ENCODE data around the gene CELSR3. TPM values are rescaled to one million over a fixed set of nuclear protein-coding genes. Genes with fewer than 3 reads are reported as not detected.

The CELSR3 gene
- total RNA-seq, 4 donors from 2014 or later: 0.33 to 0.75 (median 0.48) TPM

DNA sequence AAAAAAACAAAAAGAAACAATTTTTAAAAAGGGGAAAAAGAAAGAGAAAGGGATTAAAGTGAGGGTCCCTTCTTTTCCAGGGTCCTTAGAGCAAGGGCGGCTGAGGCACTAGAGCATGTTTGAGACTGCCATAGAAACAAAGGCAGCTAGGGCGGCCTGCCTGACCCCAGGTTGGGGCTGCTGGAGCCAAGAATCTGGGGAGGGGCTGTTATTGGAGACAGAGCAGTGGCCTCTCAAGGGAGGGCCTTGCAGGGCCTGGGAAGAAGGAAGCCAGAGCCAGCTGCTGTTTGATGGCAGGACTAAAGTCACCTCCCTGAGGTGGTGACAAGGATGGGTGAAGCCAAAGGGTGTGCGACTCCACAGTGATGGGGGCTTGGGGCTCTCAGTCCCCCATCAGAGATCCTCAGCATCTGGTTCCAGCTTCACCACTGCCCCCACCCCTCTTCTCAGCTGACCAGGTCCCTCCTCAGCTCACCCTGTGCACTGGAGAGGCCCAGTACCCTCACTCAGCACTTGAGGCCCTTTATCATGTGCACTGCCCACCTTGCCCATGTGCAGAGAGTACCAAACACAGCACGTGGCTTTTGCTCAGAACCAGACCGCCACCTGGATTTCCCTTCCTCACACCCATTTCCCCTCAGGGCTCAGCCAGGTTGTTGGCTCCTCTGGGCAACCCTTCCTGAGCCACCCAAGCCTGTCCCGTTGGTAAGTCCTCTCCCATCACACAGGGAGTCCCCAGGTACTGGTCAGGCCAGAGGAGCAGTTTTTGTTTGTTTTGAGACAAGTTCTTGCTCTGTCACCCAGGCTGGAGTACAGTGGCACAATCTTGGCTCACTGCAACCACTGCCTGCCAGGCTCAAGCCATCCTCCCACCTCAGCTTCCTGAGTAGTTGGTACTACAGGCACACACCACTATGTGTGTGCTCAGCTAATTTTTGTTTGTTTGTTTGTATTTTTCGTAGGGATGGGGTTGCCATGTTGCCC, 42.9 kb downstream of the CELSR3 start:
- TF ChIP-seq, protein P1, sequence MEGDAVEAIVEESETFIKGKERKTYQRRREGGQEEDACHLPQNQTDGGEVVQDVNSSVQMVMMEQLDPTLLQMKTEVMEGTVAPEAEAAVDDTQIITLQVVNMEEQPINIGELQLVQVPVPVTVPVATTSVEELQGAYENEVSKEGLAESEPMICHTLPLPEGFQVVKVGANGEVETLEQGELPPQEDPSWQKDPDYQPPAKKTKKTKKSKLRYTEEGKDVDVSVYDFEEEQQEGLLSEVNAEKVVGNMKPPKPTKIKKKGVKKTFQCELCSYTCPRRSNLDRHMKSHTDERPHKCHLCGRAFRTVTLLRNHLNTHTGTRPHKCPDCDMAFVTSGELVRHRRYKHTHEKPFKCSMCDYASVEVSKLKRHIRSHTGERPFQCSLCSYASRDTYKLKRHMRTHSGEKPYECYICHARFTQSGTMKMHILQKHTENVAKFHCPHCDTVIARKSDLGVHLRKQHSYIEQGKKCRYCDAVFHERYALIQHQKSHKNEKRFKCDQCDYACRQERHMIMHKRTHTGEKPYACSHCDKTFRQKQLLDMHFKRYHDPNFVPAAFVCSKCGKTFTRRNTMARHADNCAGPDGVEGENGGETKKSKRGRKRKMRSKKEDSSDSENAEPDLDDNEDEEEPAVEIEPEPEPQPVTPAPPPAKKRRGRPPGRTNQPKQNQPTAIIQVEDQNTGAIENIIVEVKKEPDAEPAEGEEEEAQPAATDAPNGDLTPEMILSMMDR (IDR thresholded peaks at IDR 0.05; ENCODE audit: low read depth): no peak

DNA sequence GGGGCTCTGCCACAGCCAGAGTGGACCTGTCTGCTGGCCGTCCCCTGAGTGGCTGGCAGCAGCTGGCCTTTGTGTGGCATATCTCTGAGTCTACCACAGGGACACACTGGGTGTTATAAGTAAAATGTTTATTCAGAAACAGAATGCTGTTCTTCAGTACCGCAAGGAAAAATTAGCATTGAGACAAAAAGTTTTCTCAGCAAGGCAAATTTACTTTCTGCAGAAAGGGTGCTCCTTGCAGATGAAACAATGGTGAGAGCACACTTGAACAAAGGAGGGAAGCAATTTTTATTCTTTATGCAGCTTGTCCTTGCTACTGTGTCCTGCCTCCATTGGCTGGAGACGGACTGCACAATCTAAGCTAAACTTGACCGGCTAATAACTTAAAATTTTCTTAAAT, 45.1 kb downstream of the CELSR3 start:
- TF ChIP-seq, protein P1 (IDR thresholded peaks at IDR 0.05; ENCODE audit: low read depth): no peak

DNA sequence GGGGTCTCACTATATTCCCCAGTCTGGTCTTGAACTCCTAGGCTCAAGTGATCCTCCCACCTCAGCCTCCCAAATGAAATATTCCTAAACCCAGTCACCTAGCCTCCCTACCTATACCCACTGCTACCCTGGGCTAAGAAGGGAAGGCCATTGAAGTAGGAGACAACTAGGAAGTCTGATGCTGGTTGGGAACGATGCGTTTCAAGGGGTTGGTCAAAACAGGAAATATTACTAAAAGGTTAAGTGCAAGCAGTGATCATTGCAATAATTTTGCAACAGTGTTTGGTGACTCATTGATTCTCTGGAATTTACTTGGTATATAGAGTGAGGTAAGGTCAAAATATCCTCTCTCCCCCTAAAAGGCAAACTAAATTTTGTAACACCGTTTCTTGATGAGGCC, 48.6 kb downstream of the CELSR3 start:
- TF ChIP-seq, protein P1 (IDR thresholded peaks at IDR 0.05; ENCODE audit: low read depth): no peak

DNA sequence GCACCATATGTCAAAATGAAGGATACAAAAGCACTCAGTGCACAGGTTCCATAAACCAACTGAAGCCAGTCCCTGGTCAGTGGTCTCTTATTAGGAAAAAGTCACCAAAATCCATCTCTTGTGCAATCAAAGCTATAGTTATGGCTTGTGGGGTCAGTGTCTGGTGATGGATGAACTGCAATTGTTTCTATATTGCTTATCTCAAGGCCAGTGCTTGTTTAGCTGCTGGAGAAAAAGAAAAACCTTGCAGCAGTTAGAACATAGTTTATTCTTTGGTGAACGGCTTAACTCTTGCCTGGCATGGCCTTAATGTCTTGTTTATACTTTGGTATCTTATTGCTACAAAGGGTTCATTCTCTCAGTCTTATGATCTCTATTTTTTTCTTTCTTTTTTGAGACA, 50.4 kb downstream of the CELSR3 start:
- TF ChIP-seq, protein P1 (IDR thresholded peaks at IDR 0.05; ENCODE audit: low read depth): no peak

DNA sequence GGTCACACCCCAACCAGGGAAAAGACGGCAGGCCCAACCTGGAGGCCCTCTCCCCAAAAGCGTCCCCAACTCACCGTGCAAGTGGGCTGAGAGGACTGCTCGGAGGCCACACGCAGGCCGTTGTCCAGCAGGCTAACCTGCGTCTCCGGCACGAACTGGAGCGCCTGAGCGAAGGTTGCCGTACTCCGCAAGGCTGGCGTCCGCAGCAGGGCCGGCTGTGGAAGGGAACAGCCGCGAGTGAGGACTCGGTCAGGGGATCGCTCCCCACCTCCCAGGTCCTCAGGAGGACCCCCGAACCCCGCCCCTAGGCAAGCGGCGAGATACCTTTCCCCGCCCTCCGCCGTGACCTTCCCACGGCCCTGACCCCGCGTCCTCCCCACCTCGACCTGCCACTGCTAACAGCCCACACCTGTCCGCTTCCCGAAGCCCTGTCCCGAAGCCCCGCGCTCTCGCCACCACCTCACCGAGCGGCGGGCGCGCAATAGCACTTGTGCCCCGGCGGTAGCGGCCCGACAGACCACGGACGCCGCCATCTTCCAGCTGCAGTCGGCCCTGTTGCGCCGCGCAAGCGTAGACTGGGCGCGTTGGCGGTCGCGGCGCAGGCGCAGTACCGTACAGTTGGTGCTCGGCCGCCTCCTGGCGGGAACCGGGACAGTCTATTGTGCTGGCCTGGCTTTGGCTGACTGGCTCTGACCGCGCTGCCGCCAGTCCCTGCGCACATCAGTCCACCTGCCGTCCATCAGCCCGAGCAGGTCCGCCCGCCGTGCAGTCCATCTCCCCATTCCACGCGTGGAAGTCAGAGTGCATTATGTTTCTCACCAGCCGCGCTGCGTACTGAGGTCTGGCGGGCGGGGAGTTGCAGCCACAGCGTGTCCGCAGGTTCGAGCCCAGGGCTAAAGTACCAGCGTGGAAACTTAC, 53.3 kb downstream of the CELSR3 start, which contains the start of gene UQCRC1:
Gene UQCRC1, minus strand, starts transcription at position 559 of the 918 bp plus-strand sequence. Its CDS starts 26 bp downstream, at position 533.
- TF ChIP-seq, protein P1 (IDR thresholded peaks at IDR 0.05; ENCODE audit: low read depth): no peak

DNA sequence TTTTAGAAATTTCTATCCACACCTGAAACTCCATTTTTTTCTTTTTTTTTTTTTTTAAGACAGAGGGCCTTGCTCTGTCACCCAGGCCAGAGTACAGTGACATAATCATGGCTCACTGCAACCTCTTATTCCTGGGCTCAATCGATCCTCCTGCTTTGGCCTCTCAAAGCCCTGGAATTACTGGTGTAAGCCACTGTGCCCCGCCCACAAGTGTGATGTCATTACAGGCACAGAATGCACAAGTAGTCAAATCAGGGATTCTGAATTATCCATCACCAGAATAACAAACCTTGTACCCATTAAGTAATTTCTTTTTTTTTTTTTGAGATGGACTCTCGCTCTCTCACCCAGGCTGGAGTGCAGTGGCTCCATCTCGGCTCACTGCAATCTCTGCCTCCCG, 55.2 kb downstream of the CELSR3 start:
- TF ChIP-seq, protein P1 (IDR thresholded peaks at IDR 0.05; ENCODE audit: low read depth): no peak

Data from subcutaneous adipose tissue (tissue), 4 donors.